GM21576 (cell line): ENCODE measurements around the gene MTX2.
"Not testable (repeated sequence)": the region's sequence is repeated elsewhere in the genome, so short reads cannot be mapped to it uniquely, and the experiment has no call there.

Source experiments
- ATAC-seq: cut with Tn5 transposase; IDR thresholded peaks from one replicate; pipeline ENCODE4 v1.9.1; 2021; ENCODE audit warnings: mild to moderate bottlenecking, moderate library complexity; ENCODE audit not compliant: unreplicated experiment

Gene MTX2

GRCh38 chr2:176370467-176371171 lies 101.4 kb downstream of the MTX2 start:
- ATAC-seq: no peak

GRCh38 chr2:176373155-176373554 lies 103.9 kb downstream of the MTX2 start:
- ATAC-seq: not testable (repeated sequence)

- ATAC-seq: no peak
These were observed 109.1 kb downstream of the MTX2 start for GRCh38 chr2:176378323-176378722.

GRCh38 chr2:176380341-176380740 lies 111.1 kb downstream of the MTX2 start:
- ATAC-seq: no peak

GRCh38 chr2:176383100-176383499 lies 113.9 kb downstream of the MTX2 start:
- no peak for ATAC-seq

- no peak for ATAC-seq
These were observed 114.7 kb downstream of the MTX2 start for GRCh38 chr2:176383836-176384442.

GRCh38 chr2:176385219-176385759 lies 116.0 kb downstream of the MTX2 start:
- ATAC-seq: no peak

- no peak for ATAC-seq
These were observed 116.6 kb downstream of the MTX2 start for GRCh38 chr2:176385838-176386237.
